ENCODE results near the gene NRIP1.
A peak's percentile ranks its signal among the peaks of the same experiment; 100 is the strongest.

NRIP1 gene

DNA sequence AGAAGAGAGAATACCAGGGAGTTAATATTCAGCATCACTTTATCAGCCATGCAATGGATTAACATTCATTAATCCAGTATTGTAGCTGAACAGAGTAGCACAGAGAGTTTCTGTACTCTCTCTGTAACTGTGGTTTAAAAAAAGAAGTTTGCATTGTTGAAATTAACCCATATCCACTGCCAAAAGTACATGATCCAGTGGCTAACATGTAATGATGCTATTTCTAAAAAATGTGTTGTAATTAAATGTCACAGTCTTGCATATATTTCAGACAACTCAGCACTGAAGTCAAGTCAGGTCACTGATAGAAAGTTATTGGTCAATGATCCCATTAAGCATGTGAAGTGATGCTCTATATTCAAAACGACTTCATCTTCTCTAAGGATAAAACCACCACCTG, 141.3 kb downstream of the NRIP1 start:
- no peak overlapping the region for H3K4me3 ChIP-seq (ENCODE audit: low read depth, low read length)
- DNase-seq (ENCODE audit: low read depth) = no peak
- TF ChIP-seq CTCF (IDR thresholded peaks at IDR 0.05; ENCODE audit: control insufficient read depth, extremely low read depth, insufficient read depth) = no peak

GRCh38 chr21:14922980-14923379, 141.8 kb downstream of the NRIP1 start:
- H3K4me3 ChIP-seq (ENCODE audit: low read depth, low read length) = no peak overlapping the region
- no peak for DNase-seq (ENCODE audit: low read depth)
- TF ChIP-seq CTCF (IDR thresholded peaks at IDR 0.05; ENCODE audit: control insufficient read depth, extremely low read depth, insufficient read depth) = no peak

- no peak overlapping the region for H3K4me3 ChIP-seq (ENCODE audit: low read depth, low read length)
- DNase-seq (ENCODE audit: low read depth) = no peak
- no peak for TF ChIP-seq CTCF (IDR thresholded peaks at IDR 0.05; ENCODE audit: control insufficient read depth, extremely low read depth, insufficient read depth)
These were observed 146.3 kb downstream of the NRIP1 start for GRCh38 chr21:14918527-14918926.

DNA sequence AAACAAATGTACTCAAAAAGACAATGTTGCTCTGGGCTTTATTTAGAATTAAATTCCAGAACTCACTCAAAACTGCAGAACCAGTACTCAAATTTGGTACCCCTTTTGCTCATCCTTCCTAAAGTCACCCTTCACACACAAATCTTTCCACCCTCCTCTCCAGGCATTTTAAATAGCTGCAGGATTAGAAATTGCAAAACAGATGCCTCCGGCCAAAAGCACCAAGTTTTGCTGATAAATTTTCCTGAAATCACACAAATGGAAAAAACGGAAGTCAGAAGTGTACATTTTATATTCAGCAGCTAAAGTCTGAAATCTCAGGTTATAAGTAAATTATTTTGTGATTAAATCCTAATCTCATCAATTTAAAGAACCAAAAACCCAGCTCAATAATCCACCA, 147.0 kb downstream of the NRIP1 start:
- DNase-seq (ENCODE audit: low read depth) = no peak
- H3K4me3 ChIP-seq (ENCODE audit: low read depth, low read length) = no peak overlapping the region
- TF ChIP-seq CTCF (IDR thresholded peaks at IDR 0.05; ENCODE audit: control insufficient read depth, extremely low read depth, insufficient read depth) = no peak

DNA sequence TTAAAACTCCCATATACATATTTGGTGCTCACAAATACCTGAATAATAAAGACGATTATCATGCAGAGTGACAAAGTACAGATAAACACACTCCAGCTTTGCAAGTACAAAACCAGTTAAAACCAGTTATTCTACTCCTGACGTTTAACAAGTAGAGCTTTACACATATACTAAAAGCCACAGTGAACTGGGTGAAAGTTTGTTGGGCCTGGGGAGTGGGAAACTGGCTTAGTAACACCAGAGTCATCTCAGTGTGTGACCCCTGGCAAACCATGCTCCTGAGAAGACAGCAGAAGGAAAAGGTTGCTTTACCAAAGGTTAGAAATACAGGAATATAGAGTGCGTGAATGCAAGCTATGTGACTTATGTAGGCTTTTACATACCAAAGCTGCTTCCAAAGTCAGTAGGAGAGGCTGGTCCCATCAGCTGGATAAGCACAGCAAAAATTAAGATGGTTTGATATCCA, 148.1 kb downstream of the NRIP1 start:
- no peak for TF ChIP-seq CTCF (IDR thresholded peaks at IDR 0.05; ENCODE audit: control insufficient read depth, extremely low read depth, insufficient read depth)
- DNase-seq (ENCODE audit: low read depth) = peak; percentile 64
- peak overlapping the region; percentile 9; the same call in 1 of the 2 replicates for H3K4me3 ChIP-seq (ENCODE audit: low read depth, low read length)

GRCh38 chr21:14913638-14914037, 151.2 kb downstream of the NRIP1 start:
- DNase-seq (ENCODE audit: low read depth) = peak; percentile 85
- no peak overlapping the region for H3K4me3 ChIP-seq (ENCODE audit: low read depth, low read length)
- TF ChIP-seq CTCF (IDR thresholded peaks at IDR 0.05; ENCODE audit: control insufficient read depth, extremely low read depth, insufficient read depth) = no peak

DNA sequence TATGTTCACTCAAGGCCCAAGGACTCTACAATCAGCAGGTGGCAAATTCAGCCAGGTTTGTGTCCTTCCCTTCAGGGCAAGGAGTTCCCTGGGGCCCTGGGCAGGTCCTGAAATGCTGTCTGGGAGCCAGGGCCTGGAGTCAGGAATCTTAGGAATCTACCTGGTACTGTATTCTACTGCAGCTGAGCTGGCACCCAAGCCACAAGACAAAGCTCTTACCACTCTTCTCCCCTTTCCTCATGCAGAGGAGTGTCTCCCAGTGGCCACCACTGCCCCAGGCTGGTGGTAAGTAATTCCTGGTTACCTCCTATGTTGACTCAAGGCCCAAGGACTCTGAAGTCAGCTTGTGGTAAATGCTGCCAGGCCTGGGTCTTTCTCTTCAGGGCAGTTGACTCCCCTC, 153.4 kb downstream of the NRIP1 start:
- no peak for TF ChIP-seq CTCF (IDR thresholded peaks at IDR 0.05; ENCODE audit: control insufficient read depth, extremely low read depth, insufficient read depth)
- no peak for DNase-seq (ENCODE audit: low read depth)
- H3K4me3 ChIP-seq (ENCODE audit: low read depth, low read length) = no peak overlapping the region

Data from LNCaP clone FGC (cell line).